K562 (cell line): ENCODE measurements around the gene CCL27. TPM values are rescaled to one million over a fixed set of nuclear protein-coding genes. Genes with fewer than 3 reads are reported as not detected.

Experiments
- ELF4 ChIP-seq: fragments of 450-650 bp; formaldehyde crosslinking; IDR thresholded peaks from 2 replicates; pipeline ENCODE4 v1.4.0; 2022; ENCODE audit warnings: missing genetic modification characterization
- GTF2A2 ChIP-seq: IDR thresholded peaks from 2 replicates; pipeline ENCODE4 v1.6.1; 2016; ENCODE audit warnings: mild to moderate bottlenecking, missing genetic modification characterization, missing compliant biosample characterization
- HDAC2 ChIP-seq: fragments of 450-650 bp; IDR thresholded peaks from 2 replicates; pipeline ENCODE4 v1.6.1; 2016; ENCODE audit warnings: mild to moderate bottlenecking
- HMG20A ChIP-seq: fragments of 450-650 bp; formaldehyde crosslinking; conservative IDR thresholded peaks from 2 replicates; pipeline ENCODE4 v1.4.0; 2020; ENCODE audit warnings: mild to moderate bottlenecking, mixed read lengths
- KAT2B ChIP-seq: IDR thresholded peaks from one replicate; pipeline ENCODE4 v1.6.1; 2012; ENCODE audit warnings: low read depth, mild to moderate bottlenecking, control low read depth, inconsistent platforms, low read length, moderate library complexity
- NFYB ChIP-seq: IDR thresholded peaks from 2 replicates; pipeline ENCODE4 v1.6.1; 2011; ENCODE audit warnings: mild to moderate bottlenecking, moderate library complexity; ENCODE audit not compliant: insufficient read length; ENCODE audit errors: extremely low read depth
- POLR2A ChIP-seq: fragments of 450-650 bp; conservative IDR thresholded peaks from 2 replicates; pipeline ENCODE4 v1.6.1; 2016
- POLR2H ChIP-seq: IDR thresholded peaks from 2 replicates; pipeline ENCODE4 v1.6.1; 2016; ENCODE audit warnings: missing genetic modification characterization, low read depth, mild to moderate bottlenecking, control low read depth, missing compliant biosample characterization, moderate library complexity
- RUNX1 ChIP-seq: sonication (generic); IDR thresholded peaks from 2 replicates; pipeline ENCODE4 v1.6.1; 2016; ENCODE audit warnings: antibody characterized with exemption, low read depth
- SAFB ChIP-seq: fragments of 200-400 bp; formaldehyde crosslinking; IDR thresholded peaks from 2 replicates; pipeline ENCODE4 v1.6.1; 2017; ENCODE audit warnings: low read depth, low read length, borderline replicate concordance
- SMC3 ChIP-seq: conservative IDR thresholded peaks from 2 replicates; pipeline ENCODE4 v1.6.1; 2011; ENCODE audit warnings: low read depth, low read length, improper control_type of control experiment; ENCODE audit not compliant: insufficient read depth
- SUPT5H ChIP-seq: fragments of 450-650 bp; IDR thresholded peaks from 2 replicates; pipeline ENCODE4 v1.6.1; 2016
- ZBED1 ChIP-seq: IDR thresholded peaks from 2 replicates; pipeline ENCODE4 v1.6.1; 2014
- ZC3H11A ChIP-seq: IDR thresholded peaks from 2 replicates; pipeline ENCODE4 v1.6.1; 2012; ENCODE audit warnings: low read depth, low read length, improper control_type of control experiment
- ZNF121 ChIP-seq: sonication (generic); formaldehyde crosslinking; conservative IDR thresholded peaks from 2 replicates; pipeline ENCODE4 v1.8.0; 2022; ENCODE audit warnings: missing genetic modification reagents
- ZNF311 ChIP-seq: fragments of 250-450 bp; sonication (Bioruptor Pico); IDR thresholded peaks from 2 replicates; pipeline ENCODE4 v1.4.0; 2020; ENCODE audit warnings: mild to moderate bottlenecking, moderate library complexity
- ZNF316 ChIP-seq: fragments of 450-650 bp; IDR thresholded peaks from 2 replicates; pipeline ENCODE4 v1.6.1; 2016
- ZNF507 ChIP-seq: conservative IDR thresholded peaks from 2 replicates; pipeline ENCODE4 v1.6.1; 2017; ENCODE audit warnings: missing genetic modification characterization, missing compliant biosample characterization
- ZNF696 ChIP-seq: fragments of 250-450 bp; sonication (Bioruptor Pico); conservative IDR thresholded peaks from 2 replicates; pipeline ENCODE4 v1.4.0; 2020; ENCODE audit warnings: mild to moderate bottlenecking, moderate library complexity
- ZNF766 ChIP-seq: fragments of 200-800 bp; sonication (Bioruptor generic); conservative IDR thresholded peaks from 2 replicates; pipeline ENCODE4 v1.6.1; 2016; ENCODE audit warnings: missing genetic modification characterization, missing compliant biosample characterization
- polyA plus RNA-seq, 8 experiments: library from polyadenylated mRNA; depleted of rRNA in 4 of 8; stranded (reverse) in 5 of 8; unstranded in 3 of 8; fragments of >200 nt; fragmentation: Nextera tagmentation in 2 of 8; fragmentation: Illumina TruSeq in 1 of 8; extraction: Ambion mirVana in 2 of 8; extraction: Trizol in 1 of 8; gene quantifications; 2 replicates each; pipeline versions ENCODE4 v1.2.1 to v1.2.3, GENCODE V29; 2011 to 2014; ENCODE audit warnings: inconsistent platforms in 1 of 8, missing spikeins in 1 of 8
- total RNA-seq, 7 experiments: library from RNA; depleted of rRNA in 6 of 7; stranded (reverse); fragments of >200 nt in 6 of 7; fragmentation: Illumina TruSeq in 2 of 7; extraction: Trizol in 2 of 7; gene quantifications; 2 replicates each; pipeline versions ENCODE4 v1.2.1 to v1.2.3, GENCODE V29; 2011 to 2021; ENCODE audit warnings: low replicate concordance in 1 of 7
- TF ChIP-seq, protein P1 (sequence below), 2 experiments: fragments of 450-650 bp; IDR thresholded peaks; 2 replicates each; pipeline ENCODE4 v1.6.1; 2016
- TF ChIP-seq, protein P2 (sequence below): fragments of 200-800 bp; sonication (Bioruptor generic); IDR thresholded peaks from 2 replicates; pipeline ENCODE4 v1.6.1; 2017; ENCODE audit warnings: missing genetic modification characterization, missing compliant biosample characterization
- TF ChIP-seq, protein P3 (sequence below): fragments of 450-650 bp; IDR thresholded peaks from 2 replicates; pipeline ENCODE4 v1.6.1; 2014; ENCODE audit warnings: low read depth, mild to moderate bottlenecking, moderate library complexity, borderline replicate concordance
- TF ChIP-seq, protein P4 (sequence below): fragments of 250-450 bp; sonication (Bioruptor Pico); IDR thresholded peaks from 2 replicates; pipeline ENCODE4 v1.8.0; 2021; ENCODE audit warnings: borderline replicate concordance, mild to moderate bottlenecking, moderate library complexity; ENCODE audit not compliant: poor library complexity, severe bottlenecking
- TF ChIP-seq, protein P5 (sequence below), 2 experiments: fragments of 450-650 bp in 1 of 2; sonication (generic) in 1 of 2; formaldehyde crosslinking; conservative IDR thresholded peaks; 2 replicates each; pipeline versions ENCODE4 v1.4.0 to v1.8.1; 2020 to 2022; ENCODE audit warnings: mild to moderate bottlenecking in 1 of 2, missing genetic modification reagents in 1 of 2

CCL27 gene
- total and polyA plus RNA-seq, 9 of the 15 experiments (the other 6 are each of a cell fraction or from before 2014, with no cell fraction given) = 0.10 to 0.53 (median 0.27) TPM; not detected in 5

GRCh38 chr9:34637356-34638137 lies 24.9 kb downstream of the CCL27 start, which contains the start of gene SIGMAR1 (continued):
- TF ChIP-seq ZC3H11A (no peak), POLR2H (no peak), POLR2A (peak; percentile 71), HMG20A (CRISPR knock-in tag) (no peak), GTF2A2 (tag) (no peak), ZNF311 (CRISPR knock-in tag) (no peak), ZBED1 (no peak), NFYB (peak; percentile 60), RUNX1 (no peak), ZNF696 (CRISPR knock-in tag) (no peak), SMC3 (no peak), ZNF507 (tag) (no peak), SAFB (no peak), SUPT5H (0 out of 2 replicates have a peak, but pooled peaks have one; percentile 48), ELF4 (CRISPR knock-in tag) (no peak), ZNF121 (no peak), ZNF766 (CRISPR knock-in tag) (no peak), HDAC2 (no peak), KAT2B (no peak), ZNF316 (no peak)
- TF ChIP-seq, protein P1, sequence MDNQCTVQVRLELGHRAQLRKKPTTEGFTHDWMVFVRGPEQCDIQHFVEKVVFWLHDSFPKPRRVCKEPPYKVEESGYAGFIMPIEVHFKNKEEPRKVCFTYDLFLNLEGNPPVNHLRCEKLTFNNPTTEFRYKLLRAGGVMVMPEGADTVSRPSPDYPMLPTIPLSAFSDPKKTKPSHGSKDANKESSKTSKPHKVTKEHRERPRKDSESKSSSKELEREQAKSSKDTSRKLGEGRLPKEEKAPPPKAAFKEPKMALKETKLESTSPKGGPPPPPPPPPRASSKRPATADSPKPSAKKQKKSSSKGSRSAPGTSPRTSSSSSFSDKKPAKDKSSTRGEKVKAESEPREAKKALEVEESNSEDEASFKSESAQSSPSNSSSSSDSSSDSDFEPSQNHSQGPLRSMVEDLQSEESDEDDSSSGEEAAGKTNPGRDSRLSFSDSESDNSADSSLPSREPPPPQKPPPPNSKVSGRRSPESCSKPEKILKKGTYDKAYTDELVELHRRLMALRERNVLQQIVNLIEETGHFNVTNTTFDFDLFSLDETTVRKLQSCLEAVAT (IDR thresholded peaks at IDR 0.05) = no peak
- TF ChIP-seq, protein P2, sequence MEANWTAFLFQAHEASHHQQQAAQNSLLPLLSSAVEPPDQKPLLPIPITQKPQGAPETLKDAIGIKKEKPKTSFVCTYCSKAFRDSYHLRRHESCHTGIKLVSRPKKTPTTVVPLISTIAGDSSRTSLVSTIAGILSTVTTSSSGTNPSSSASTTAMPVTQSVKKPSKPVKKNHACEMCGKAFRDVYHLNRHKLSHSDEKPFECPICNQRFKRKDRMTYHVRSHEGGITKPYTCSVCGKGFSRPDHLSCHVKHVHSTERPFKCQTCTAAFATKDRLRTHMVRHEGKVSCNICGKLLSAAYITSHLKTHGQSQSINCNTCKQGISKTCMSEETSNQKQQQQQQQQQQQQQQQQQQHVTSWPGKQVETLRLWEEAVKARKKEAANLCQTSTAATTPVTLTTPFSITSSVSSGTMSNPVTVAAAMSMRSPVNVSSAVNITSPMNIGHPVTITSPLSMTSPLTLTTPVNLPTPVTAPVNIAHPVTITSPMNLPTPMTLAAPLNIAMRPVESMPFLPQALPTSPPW (CRISPR knock-in tag) = peak; percentile 78
- TF ChIP-seq, protein P3, sequence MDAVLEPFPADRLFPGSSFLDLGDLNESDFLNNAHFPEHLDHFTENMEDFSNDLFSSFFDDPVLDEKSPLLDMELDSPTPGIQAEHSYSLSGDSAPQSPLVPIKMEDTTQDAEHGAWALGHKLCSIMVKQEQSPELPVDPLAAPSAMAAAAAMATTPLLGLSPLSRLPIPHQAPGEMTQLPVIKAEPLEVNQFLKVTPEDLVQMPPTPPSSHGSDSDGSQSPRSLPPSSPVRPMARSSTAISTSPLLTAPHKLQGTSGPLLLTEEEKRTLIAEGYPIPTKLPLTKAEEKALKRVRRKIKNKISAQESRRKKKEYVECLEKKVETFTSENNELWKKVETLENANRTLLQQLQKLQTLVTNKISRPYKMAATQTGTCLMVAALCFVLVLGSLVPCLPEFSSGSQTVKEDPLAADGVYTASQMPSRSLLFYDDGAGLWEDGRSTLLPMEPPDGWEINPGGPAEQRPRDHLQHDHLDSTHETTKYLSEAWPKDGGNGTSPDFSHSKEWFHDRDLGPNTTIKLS = no peak
- TF ChIP-seq, protein P4, sequence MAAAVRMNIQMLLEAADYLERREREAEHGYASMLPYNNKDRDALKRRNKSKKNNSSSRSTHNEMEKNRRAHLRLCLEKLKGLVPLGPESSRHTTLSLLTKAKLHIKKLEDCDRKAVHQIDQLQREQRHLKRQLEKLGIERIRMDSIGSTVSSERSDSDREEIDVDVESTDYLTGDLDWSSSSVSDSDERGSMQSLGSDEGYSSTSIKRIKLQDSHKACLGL (CRISPR knock-in tag) = no peak
- TF ChIP-seq, protein P5, sequence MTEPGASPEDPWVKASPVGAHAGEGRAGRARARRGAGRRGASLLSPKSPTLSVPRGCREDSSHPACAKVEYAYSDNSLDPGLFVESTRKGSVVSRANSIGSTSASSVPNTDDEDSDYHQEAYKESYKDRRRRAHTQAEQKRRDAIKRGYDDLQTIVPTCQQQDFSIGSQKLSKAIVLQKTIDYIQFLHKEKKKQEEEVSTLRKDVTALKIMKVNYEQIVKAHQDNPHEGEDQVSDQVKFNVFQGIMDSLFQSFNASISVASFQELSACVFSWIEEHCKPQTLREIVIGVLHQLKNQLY (CRISPR knock-in tag; conservative IDR thresholded peaks at IDR 0.05) = no peak
